ENCODE measurements around the gene SOBP. TPM values are rescaled to one million over a fixed set of nuclear protein-coding genes. Genes with fewer than 3 reads are reported as not detected.

SOBP gene
- total and polyA plus RNA-seq, 2 donors (not counting 1 experiment from before 2014, with no cell fraction given) = 0.82 to 1.5 TPM

DNA sequence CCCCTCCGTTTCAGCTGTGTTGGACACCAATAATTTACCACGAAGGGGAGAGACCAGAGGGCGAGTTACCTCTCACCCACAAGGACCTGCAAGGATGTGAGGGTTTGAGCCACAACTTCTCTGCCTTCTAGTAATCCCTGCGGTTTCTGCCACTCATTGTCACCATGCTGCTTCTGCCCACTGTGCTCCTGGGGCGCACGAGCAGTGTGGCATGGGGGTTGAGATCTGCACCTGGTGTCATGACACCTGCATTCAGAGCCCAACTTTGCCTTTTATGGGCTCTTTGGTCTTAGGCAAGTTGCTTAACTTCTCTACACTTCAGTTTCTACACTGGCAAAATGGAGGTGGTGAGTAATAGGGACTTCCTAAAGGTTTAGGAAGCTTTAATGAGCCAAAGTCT, 84.9 kb downstream of the SOBP start:
- Histone ChIP-seq H2AFZ (ENCODE audit: insufficient read depth, low read depth, low read length, poor library complexity, severe bottlenecking) (no peak overlapping the region), H3K27me3 (replicated peaks in 1 of 4; ENCODE audit: control extremely low read depth in 1 of 4, control insufficient read depth in 3 of 4, insufficient read depth in 4 of 4, low read length in 3 of 4) (peaks cover 0 to 3% (median 0%) of the 10 kb centered on the region in 4 experiments), H3K4me2 (replicated peaks; ENCODE audit: low read depth, low read length, poor library complexity, severe bottlenecking) (no peak overlapping the region), H3K36me3 (replicated peaks in 1 of 2; ENCODE audit: control extremely low read depth in 1 of 2, control insufficient read depth in 1 of 2, extremely low read depth in 1 of 2, insufficient read depth in 2 of 2, low read length in 1 of 2) (no peaks in the 10 kb centered on the region), H3K4me1 (ENCODE audit: control insufficient read depth in 2 of 2, insufficient read depth in 2 of 2, low read length in 2 of 2) (peaks cover 0 to 4% of the 10 kb centered on the region in 2 donors), H4K20me1 (ENCODE audit: control insufficient read depth, insufficient read depth, low read length, poor library complexity, severe bottlenecking) (no peaks in the 10 kb centered on the region), H3K4me3 (ENCODE audit: control extremely low read depth in 1 of 5, extremely low read depth in 1 of 5, insufficient read depth in 1 of 5, low read depth in 2 of 5, low read length in 4 of 5) (no peak overlapping the region), H3K9ac (ENCODE audit: low read length) (no peak overlapping the region), H3K27ac (ENCODE audit: low read length in 2 of 2) (no peak overlapping the region), H3K9me3 (ENCODE audit: control extremely low read depth in 1 of 3, control insufficient read depth in 2 of 3, insufficient read depth in 1 of 3, low read length in 2 of 3) (no peaks in the 10 kb centered on the region), H3K79me2 (ENCODE audit: control insufficient read depth, insufficient read depth, low read length) (no peaks in the 10 kb centered on the region)
- no peak for ATAC-seq (ENCODE audit: low read depth)
- H3K27ac Mint-ChIP-seq = no peak overlapping the region
- CTCF ChIA-PET = no interaction called here
- no peak for TF ChIP-seq EZH2 (IDR thresholded peaks at IDR 0.05; ENCODE audit: borderline replicate concordance, insufficient read depth, low read depth, low read length, poor library complexity, severe bottlenecking)
- TF ChIP-seq, protein P1, sequence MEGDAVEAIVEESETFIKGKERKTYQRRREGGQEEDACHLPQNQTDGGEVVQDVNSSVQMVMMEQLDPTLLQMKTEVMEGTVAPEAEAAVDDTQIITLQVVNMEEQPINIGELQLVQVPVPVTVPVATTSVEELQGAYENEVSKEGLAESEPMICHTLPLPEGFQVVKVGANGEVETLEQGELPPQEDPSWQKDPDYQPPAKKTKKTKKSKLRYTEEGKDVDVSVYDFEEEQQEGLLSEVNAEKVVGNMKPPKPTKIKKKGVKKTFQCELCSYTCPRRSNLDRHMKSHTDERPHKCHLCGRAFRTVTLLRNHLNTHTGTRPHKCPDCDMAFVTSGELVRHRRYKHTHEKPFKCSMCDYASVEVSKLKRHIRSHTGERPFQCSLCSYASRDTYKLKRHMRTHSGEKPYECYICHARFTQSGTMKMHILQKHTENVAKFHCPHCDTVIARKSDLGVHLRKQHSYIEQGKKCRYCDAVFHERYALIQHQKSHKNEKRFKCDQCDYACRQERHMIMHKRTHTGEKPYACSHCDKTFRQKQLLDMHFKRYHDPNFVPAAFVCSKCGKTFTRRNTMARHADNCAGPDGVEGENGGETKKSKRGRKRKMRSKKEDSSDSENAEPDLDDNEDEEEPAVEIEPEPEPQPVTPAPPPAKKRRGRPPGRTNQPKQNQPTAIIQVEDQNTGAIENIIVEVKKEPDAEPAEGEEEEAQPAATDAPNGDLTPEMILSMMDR (IDR thresholded peaks at IDR 0.05) = no peak
- intact Hi-C loops (cut with micrococcal nuclease) = no loop called here
- H3K9me3 Mint-ChIP-seq (ENCODE audit: insufficient read depth) = no peaks in the 10 kb centered on the region
- POLR2A ChIA-PET = no interaction called here
- no peak overlapping the region for H3K4me3 Mint-ChIP-seq
- no peak for DNase-seq
- H3K27me3 Mint-ChIP-seq = peaks cover 4% of the 10 kb centered on the region
- WGBS (ENCODE audit: insufficient coverage) = 73% methylated on average over 3 of the region's 6 CpGs
- peaks cover 3% of the 10 kb centered on the region for H3K4me1 Mint-ChIP-seq

DNA sequence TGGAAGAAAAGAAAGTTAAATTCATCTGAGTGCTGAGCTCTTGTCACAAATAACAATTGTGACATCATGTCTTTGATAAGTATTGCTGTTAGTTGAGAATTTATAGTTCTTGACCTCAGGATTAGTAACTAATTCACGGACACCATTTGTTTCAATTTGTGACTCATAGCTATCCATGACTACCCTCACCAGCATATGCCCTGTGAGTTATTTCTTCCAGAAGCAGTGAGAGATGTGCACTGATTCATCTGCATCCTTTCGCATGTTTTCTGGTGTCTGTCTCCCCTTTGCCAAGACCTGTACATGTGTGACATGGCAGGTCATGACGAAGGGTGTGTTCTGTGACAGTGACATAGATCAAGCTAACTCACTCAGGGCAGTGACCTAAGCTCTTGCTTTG, 86.9 kb downstream of the SOBP start:
- Histone ChIP-seq H3K4me3 (ENCODE audit: control extremely low read depth in 1 of 5, extremely low read depth in 1 of 5, insufficient read depth in 1 of 5, low read depth in 2 of 5, low read length in 4 of 5) (no peak overlapping the region), H3K27me3 (replicated peaks in 1 of 4; ENCODE audit: control extremely low read depth in 1 of 4, control insufficient read depth in 3 of 4, insufficient read depth in 4 of 4, low read length in 3 of 4) (peaks cover 0 to 5% (median under 1%) of the 10 kb centered on the region in 4 experiments), H3K27ac (ENCODE audit: low read length in 2 of 2) (no peak overlapping the region), H4K20me1 (ENCODE audit: control insufficient read depth, insufficient read depth, low read length, poor library complexity, severe bottlenecking) (no peaks in the 10 kb centered on the region), H3K4me1 (ENCODE audit: control insufficient read depth in 2 of 2, insufficient read depth in 2 of 2, low read length in 2 of 2) (peaks cover 0 to under 1% of the 10 kb centered on the region in 2 donors), H2AFZ (ENCODE audit: insufficient read depth, low read depth, low read length, poor library complexity, severe bottlenecking) (no peak overlapping the region), H3K9me3 (ENCODE audit: control extremely low read depth in 1 of 3, control insufficient read depth in 2 of 3, insufficient read depth in 1 of 3, low read length in 2 of 3) (no peaks in the 10 kb centered on the region), H3K4me2 (replicated peaks; ENCODE audit: low read depth, low read length, poor library complexity, severe bottlenecking) (no peak overlapping the region), H3K79me2 (ENCODE audit: control insufficient read depth, insufficient read depth, low read length) (no peaks in the 10 kb centered on the region), H3K36me3 (replicated peaks in 1 of 2; ENCODE audit: control extremely low read depth in 1 of 2, control insufficient read depth in 1 of 2, extremely low read depth in 1 of 2, insufficient read depth in 2 of 2, low read length in 1 of 2) (no peaks in the 10 kb centered on the region), H3K9ac (ENCODE audit: low read length) (no peak overlapping the region)
- 100% methylated on average over 1 of the region's 3 CpGs for WGBS (ENCODE audit: insufficient coverage)
- POLR2A ChIA-PET = no interaction called here
- H3K27me3 Mint-ChIP-seq = peaks cover 4% of the 10 kb centered on the region
- peaks cover 2% of the 10 kb centered on the region for H3K4me1 Mint-ChIP-seq
- no peak overlapping the region for H3K27ac Mint-ChIP-seq
- CTCF ChIA-PET = no interaction called here
- H3K9me3 Mint-ChIP-seq (ENCODE audit: insufficient read depth) = no peaks in the 10 kb centered on the region
- intact Hi-C loops (cut with micrococcal nuclease) = no loop called here
- no peak for DNase-seq
- ATAC-seq (ENCODE audit: low read depth) = no peak
- TF ChIP-seq, protein P1 (IDR thresholded peaks at IDR 0.05) = no peak
- no peak overlapping the region for H3K4me3 Mint-ChIP-seq
